Keratinocyte (primary cell): Measurements from ENCODE around the gene FAM13A. TPM values are rescaled to one million over a fixed set of nuclear protein-coding genes. Genes with fewer than 3 reads are reported as not detected.

Source experiments
- DNase-seq: peaks from one replicate; pipeline ENCODE4 v3.0.0-alpha.2; 2011; ENCODE audit warnings: low read depth, missing footprints, low spot score
- FAIRE-seq: peaks from 2 replicates; lab custom pipeline; 2011; peaks lifted over from hg19 to GRCh38; lab: Jason Lieb, UNC
- H2AFZ ChIP-seq: 2 replicates; pipeline ENCODE4 v1.6.0; 2012; ENCODE audit warnings: low read length, control low read depth, inconsistent platforms; ENCODE audit not compliant: control insufficient read depth
- H3K27ac ChIP-seq: 2 replicates; pipeline ENCODE4 v1.5.1; 2011; ENCODE audit warnings: low read length; ENCODE audit not compliant: control insufficient read depth, insufficient read depth
- H3K27me3 ChIP-seq: 3 replicates; pipeline ENCODE4 v1.6.0; 2011; ENCODE audit warnings: low read length; ENCODE audit not compliant: control insufficient read depth, insufficient read depth; ENCODE audit errors: extremely low read depth
- H3K36me3 ChIP-seq, 2 experiments: 2 replicates in 1 of 2; 3 replicates in 1 of 2; pipeline ENCODE4 v1.5.1; 2011; ENCODE audit warnings: low read length in 2 of 2, mild to moderate bottlenecking in 1 of 2; ENCODE audit not compliant: control insufficient read depth in 2 of 2, insufficient read depth in 2 of 2; ENCODE audit errors: extremely low read depth in 1 of 2
- H3K4me1 ChIP-seq: 3 replicates; pipeline ENCODE4 v1.5.1; 2011; ENCODE audit warnings: low read length; ENCODE audit not compliant: control insufficient read depth, insufficient read depth; ENCODE audit errors: extremely low read depth
- H3K4me2 ChIP-seq: 3 replicates; pipeline ENCODE4 v1.6.0; 2011; ENCODE audit warnings: low read depth, low read length; ENCODE audit not compliant: control insufficient read depth, insufficient read depth; ENCODE audit errors: extremely low read depth
- H3K4me3 ChIP-seq, 3 experiments: fragments of 200-600 bp in 1 of 3; sonication (generic) in 1 of 3; 2 replicates in 2 of 3; 3 replicates in 1 of 3; pipeline ENCODE4 v1.5.1; 2011 to 2016; ENCODE audit warnings: low read length in 3 of 3, mild to moderate bottlenecking in 3 of 3, control low read depth in 2 of 3, inconsistent platforms in 1 of 3, low read depth in 1 of 3, mixed read lengths in 1 of 3, mixed run types in 1 of 3, moderate library complexity in 1 of 3; ENCODE audit not compliant: control insufficient read depth in 2 of 3, insufficient read depth in 2 of 3; ENCODE audit errors: extremely low read depth in 1 of 3
- H3K79me2 ChIP-seq: 2 replicates; pipeline ENCODE4 v1.6.0; 2012; ENCODE audit warnings: low read length; ENCODE audit not compliant: control insufficient read depth, insufficient read depth
- H3K9ac ChIP-seq: 3 replicates; pipeline ENCODE4 v1.6.0; 2011; ENCODE audit warnings: low read length; ENCODE audit not compliant: control insufficient read depth, insufficient read depth; ENCODE audit errors: extremely low read depth
- H3K9me1 ChIP-seq: 3 replicates; pipeline ENCODE4 v1.6.0; 2011; ENCODE audit warnings: low read length; ENCODE audit not compliant: control insufficient read depth, insufficient read depth; ENCODE audit errors: extremely low read depth
- H3K9me3 ChIP-seq: 2 replicates; pipeline ENCODE4 v1.5.1; 2012; ENCODE audit warnings: low read depth, low read length; ENCODE audit not compliant: control insufficient read depth
- H4K20me1 ChIP-seq: 3 replicates; pipeline ENCODE4 v1.6.0; 2011; ENCODE audit warnings: low read length; ENCODE audit not compliant: control insufficient read depth, insufficient read depth; ENCODE audit errors: extremely low read depth
- CTCF ChIP-seq, 3 experiments: IDR thresholded peaks in 1 of 3; conservative IDR thresholded peaks in 1 of 3; optimal IDR thresholded peaks in 1 of 3; 2 replicates in 2 of 3; 3 replicates in 1 of 3; pipeline versions ENCODE3 to v1.5.1; 2011; ENCODE audit warnings: low read length in 3 of 3, mild to moderate bottlenecking in 3 of 3, moderate library complexity in 2 of 3, control low read depth in 1 of 3, inconsistent platforms in 1 of 3; ENCODE audit not compliant: insufficient read depth in 2 of 3; ENCODE audit errors: extremely low read depth in 1 of 3
- EZH2 ChIP-seq: IDR thresholded peaks from one replicate; pipeline ENCODE4 v1.6.1; 2012; ENCODE audit warnings: inconsistent platforms, mild to moderate bottlenecking, low read length, moderate library complexity
- dilution Hi-C: fragments of 300-500 bp; cut with MboI; formaldehyde crosslinking; loops from one replicate; pipeline ENCODE4 v1.7.0; 2020; ENCODE audit warnings: low sequenced_read_pairs; ENCODE audit not compliant: extremely low pct_ligation_motif_present
- polyA plus RNA-seq, 5 experiments: library from polyadenylated mRNA; depleted of rRNA in 3 of 5; stranded (reverse) in 3 of 5; stranded (forward) in 1 of 5; unstranded in 1 of 5; fragments of >200 nt; gene quantifications; 1 replicate in 1 of 5; 2 replicates in 3 of 5; 3 replicates in 1 of 5; pipeline versions ENCODE4 v1.2.1 to v1.2.3, GENCODE V29; 2011 to 2012; ENCODE audit warnings: missing spikeins in 2 of 5, low read depth in 1 of 5, low replicate concordance in 1 of 5

Gene FAM13A
- polyA plus RNA-seq, 1 donor (not counting 4 experiments of a cell fraction or from before 2014, with no cell fraction given): 6.0 TPM

GRCh38 chr4:88793475-88793874, 263.5 kb downstream of the FAM13A start:
- Histone ChIP-seq H3K27ac (peak overlapping the region; percentile 85), H3K9me3 (no peaks in the 10 kb centered on the region)
- dilution Hi-C loops: no loop called here

GRCh38 chr4:88792821-88793220, 264.2 kb downstream of the FAM13A start:
- dilution Hi-C loops: no loop called here
- no peak overlapping the region for H3K9ac ChIP-seq

More at GRCh38 chr4:88793475-88793874, 263.5 kb downstream of the FAM13A start:
- no peaks in the 10 kb centered on the region for H3K9me1 ChIP-seq
- TF ChIP-seq EZH2 (no peak), CTCF (optimal IDR thresholded peaks at IDR 0.05 in 1 of 3, IDR thresholded peaks at IDR 0.05 in 1 of 3, conservative IDR thresholded peaks at IDR 0.05 in 1 of 3; ENCODE audit: extremely low read depth in 1 of 3, insufficient read depth in 2 of 3, low read length in 3 of 3) (no peak)
- H3K36me3 ChIP-seq: no peaks in the 10 kb centered on the region
- H2AFZ ChIP-seq: no peak overlapping the region
- no peak overlapping the region for H3K9ac ChIP-seq
- no peaks in the 10 kb centered on the region for H3K27me3 ChIP-seq
- no peaks in the 10 kb centered on the region for H3K79me2 ChIP-seq
- H3K4me2 ChIP-seq: no peak overlapping the region
- H4K20me1 ChIP-seq: no peaks in the 10 kb centered on the region
- H3K4me3 ChIP-seq: no peak overlapping the region
- no peak for DNase-seq
- FAIRE-seq: peak; percentile 48
- peaks cover 16% of the 10 kb centered on the region for H3K4me1 ChIP-seq

More at GRCh38 chr4:88792821-88793220, 264.2 kb downstream of the FAM13A start:
- peaks cover 16% of the 10 kb centered on the region for H3K4me1 ChIP-seq
- H3K27me3 ChIP-seq: no peaks in the 10 kb centered on the region
- peak overlapping the region; percentile 85 for H3K27ac ChIP-seq
- H3K4me3 ChIP-seq: peak overlapping the region in 1 of 3 experiments; percentile 21
- no peaks in the 10 kb centered on the region for H3K79me2 ChIP-seq
- H3K4me2 ChIP-seq: peak overlapping the region; percentile 57
- no peak for TF ChIP-seq CTCF (optimal IDR thresholded peaks at IDR 0.05 in 1 of 3, IDR thresholded peaks at IDR 0.05 in 1 of 3, conservative IDR thresholded peaks at IDR 0.05 in 1 of 3; ENCODE audit: extremely low read depth in 1 of 3, insufficient read depth in 2 of 3, low read length in 3 of 3)
- TF ChIP-seq EZH2: no peak
- DNase-seq (no peak), FAIRE-seq (no peak)
- H3K36me3 ChIP-seq: no peaks in the 10 kb centered on the region
- no peak overlapping the region for H2AFZ ChIP-seq
- no peaks in the 10 kb centered on the region for H4K20me1 ChIP-seq
- no peaks in the 10 kb centered on the region for H3K9me1 ChIP-seq
- no peaks in the 10 kb centered on the region for H3K9me3 ChIP-seq
